ENCODE measurements around the gene CCL26. TPM values are rescaled to one million over a fixed set of nuclear protein-coding genes. Genes with fewer than 3 reads are reported as not detected.

CCL26 gene
- total RNA-seq, 1 donor from 2014 or later = not detected

DNA sequence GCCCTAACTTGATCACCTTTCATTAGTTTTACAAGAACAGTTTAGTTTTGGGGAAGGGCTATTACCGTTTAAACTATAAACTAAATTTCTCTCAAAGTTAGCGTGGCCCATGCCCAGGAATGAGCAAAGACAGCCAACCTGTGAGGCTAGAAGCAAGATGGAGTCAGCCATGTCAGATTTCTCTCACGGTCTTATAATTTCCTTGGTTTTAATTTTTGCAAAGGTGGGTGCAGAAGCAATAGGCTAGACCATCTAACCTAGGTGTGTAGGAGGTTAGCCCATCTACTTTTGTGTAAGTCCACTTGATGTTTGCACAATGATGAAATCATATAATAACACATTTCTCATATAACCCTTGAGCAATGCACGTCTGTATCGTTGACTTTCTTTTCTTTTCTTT lies 32.7 kb upstream of the CCL26 start:
- Mint-ChIP-seq H3K27ac (ENCODE audit: unreplicated experiment) (no peak overlapping the region), H3K36me3 (ENCODE audit: unreplicated experiment) (peaks cover 10% of the 10 kb centered on the region), H3K27me3 (ENCODE audit: unreplicated experiment) (peaks cover 3% of the 10 kb centered on the region)

DNA sequence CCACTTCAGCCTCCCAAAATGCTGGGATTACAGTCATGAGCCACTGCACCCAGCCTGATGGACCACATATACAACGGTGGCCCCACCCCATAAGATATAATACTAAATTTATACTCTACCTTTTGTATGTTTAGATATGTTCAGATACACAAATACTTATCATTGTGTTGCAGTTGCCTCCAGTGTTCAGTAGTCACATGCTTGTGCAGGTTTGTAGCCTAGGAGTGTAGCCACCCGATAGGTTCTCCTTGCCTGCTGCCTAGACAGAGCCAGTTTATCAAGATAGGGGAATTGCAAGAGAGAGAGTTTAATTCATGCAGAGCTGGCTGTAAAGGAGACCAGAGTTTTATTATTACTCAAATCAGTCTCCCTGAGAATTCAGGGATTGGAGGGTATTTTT lies 32.0 kb upstream of the CCL26 start:
- no peak overlapping the region for H3K4me3 Mint-ChIP-seq (ENCODE audit: unreplicated experiment)
- peaks cover 3% of the 10 kb centered on the region for H3K27me3 Mint-ChIP-seq (ENCODE audit: unreplicated experiment)
- peaks cover 10% of the 10 kb centered on the region for H3K36me3 Mint-ChIP-seq (ENCODE audit: unreplicated experiment)
- peaks cover 7% of the 10 kb centered on the region for H3K9me3 Mint-ChIP-seq (ENCODE audit: unreplicated experiment)
- no peaks in the 10 kb centered on the region for H3K4me1 Mint-ChIP-seq (ENCODE audit: low read depth, unreplicated experiment)
- DNase-seq = no peak
- TF ChIP-seq, protein P1, sequence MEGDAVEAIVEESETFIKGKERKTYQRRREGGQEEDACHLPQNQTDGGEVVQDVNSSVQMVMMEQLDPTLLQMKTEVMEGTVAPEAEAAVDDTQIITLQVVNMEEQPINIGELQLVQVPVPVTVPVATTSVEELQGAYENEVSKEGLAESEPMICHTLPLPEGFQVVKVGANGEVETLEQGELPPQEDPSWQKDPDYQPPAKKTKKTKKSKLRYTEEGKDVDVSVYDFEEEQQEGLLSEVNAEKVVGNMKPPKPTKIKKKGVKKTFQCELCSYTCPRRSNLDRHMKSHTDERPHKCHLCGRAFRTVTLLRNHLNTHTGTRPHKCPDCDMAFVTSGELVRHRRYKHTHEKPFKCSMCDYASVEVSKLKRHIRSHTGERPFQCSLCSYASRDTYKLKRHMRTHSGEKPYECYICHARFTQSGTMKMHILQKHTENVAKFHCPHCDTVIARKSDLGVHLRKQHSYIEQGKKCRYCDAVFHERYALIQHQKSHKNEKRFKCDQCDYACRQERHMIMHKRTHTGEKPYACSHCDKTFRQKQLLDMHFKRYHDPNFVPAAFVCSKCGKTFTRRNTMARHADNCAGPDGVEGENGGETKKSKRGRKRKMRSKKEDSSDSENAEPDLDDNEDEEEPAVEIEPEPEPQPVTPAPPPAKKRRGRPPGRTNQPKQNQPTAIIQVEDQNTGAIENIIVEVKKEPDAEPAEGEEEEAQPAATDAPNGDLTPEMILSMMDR (IDR thresholded peaks at IDR 0.05; ENCODE audit: partially characterized antibody, unreplicated experiment) = no peak
- H3K27ac Mint-ChIP-seq (ENCODE audit: unreplicated experiment) = no peak overlapping the region

More for the DNA sequence above, 32.7 kb upstream of the CCL26 start:
- TF ChIP-seq, protein P1 (IDR thresholded peaks at IDR 0.05; ENCODE audit: partially characterized antibody, unreplicated experiment) = no peak
- Mint-ChIP-seq H3K4me1 (ENCODE audit: low read depth, unreplicated experiment) (no peaks in the 10 kb centered on the region), H3K4me3 (ENCODE audit: unreplicated experiment) (no peak overlapping the region), H3K9me3 (ENCODE audit: unreplicated experiment) (peaks cover 7% of the 10 kb centered on the region)
- DNase-seq = no peak

DNA sequence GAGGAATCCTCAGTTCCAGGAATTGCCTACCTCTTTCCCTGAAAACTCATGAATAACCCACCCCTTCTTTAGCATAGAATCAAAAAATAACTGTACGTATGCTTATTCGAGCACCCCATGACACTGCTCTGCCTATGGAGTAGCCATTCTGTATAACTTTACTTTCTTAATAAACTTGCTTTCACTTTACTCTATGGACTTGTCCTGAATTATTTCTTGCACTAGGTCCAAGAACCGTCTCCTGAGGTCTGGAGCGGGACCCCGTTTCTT lies 30.5 kb upstream of the CCL26 start:
- H3K36me3 Mint-ChIP-seq (ENCODE audit: unreplicated experiment) = peaks cover 7% of the 10 kb centered on the region
- no peak overlapping the region for H3K4me3 Mint-ChIP-seq (ENCODE audit: unreplicated experiment)
- no peak for DNase-seq
- H3K4me1 Mint-ChIP-seq (ENCODE audit: low read depth, unreplicated experiment) = no peaks in the 10 kb centered on the region
- H3K9me3 Mint-ChIP-seq (ENCODE audit: unreplicated experiment) = peaks cover 7% of the 10 kb centered on the region
- H3K27me3 Mint-ChIP-seq (ENCODE audit: unreplicated experiment) = peaks cover 3% of the 10 kb centered on the region
- H3K27ac Mint-ChIP-seq (ENCODE audit: unreplicated experiment) = no peak overlapping the region
- TF ChIP-seq, protein P1 (IDR thresholded peaks at IDR 0.05; ENCODE audit: partially characterized antibody, unreplicated experiment) = no peak

DNA sequence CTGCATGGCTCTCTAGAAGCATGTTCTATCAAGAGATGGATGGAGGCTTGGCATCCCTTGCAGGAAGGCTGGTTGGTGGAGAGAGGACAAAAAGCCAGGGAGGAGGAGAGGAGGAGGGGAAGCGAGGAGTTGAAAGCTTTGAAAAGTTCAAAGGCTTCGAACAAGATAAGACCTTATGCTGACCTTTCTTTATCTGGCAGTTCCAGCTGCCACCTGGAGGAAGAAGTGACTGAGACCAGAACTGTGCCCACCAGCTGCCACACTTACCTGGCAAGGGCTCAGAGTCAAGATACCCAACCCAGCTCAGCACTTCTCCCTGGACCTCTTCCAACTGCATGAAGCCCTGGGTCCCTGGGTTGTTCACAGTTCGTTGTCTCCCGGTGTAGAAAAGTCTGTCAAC lies 26.8 kb upstream of the CCL26 start:
- Mint-ChIP-seq H3K27ac (ENCODE audit: unreplicated experiment) (no peak overlapping the region), H3K27me3 (ENCODE audit: unreplicated experiment) (peaks cover 3% of the 10 kb centered on the region), H3K4me1 (ENCODE audit: low read depth, unreplicated experiment) (no peaks in the 10 kb centered on the region), H3K36me3 (ENCODE audit: unreplicated experiment) (no peaks in the 10 kb centered on the region), H3K4me3 (ENCODE audit: unreplicated experiment) (no peak overlapping the region), H3K9me3 (ENCODE audit: unreplicated experiment) (peaks cover 1% of the 10 kb centered on the region)
- no peak for DNase-seq
- TF ChIP-seq, protein P1 (IDR thresholded peaks at IDR 0.05; ENCODE audit: partially characterized antibody, unreplicated experiment) = no peak

DNA sequence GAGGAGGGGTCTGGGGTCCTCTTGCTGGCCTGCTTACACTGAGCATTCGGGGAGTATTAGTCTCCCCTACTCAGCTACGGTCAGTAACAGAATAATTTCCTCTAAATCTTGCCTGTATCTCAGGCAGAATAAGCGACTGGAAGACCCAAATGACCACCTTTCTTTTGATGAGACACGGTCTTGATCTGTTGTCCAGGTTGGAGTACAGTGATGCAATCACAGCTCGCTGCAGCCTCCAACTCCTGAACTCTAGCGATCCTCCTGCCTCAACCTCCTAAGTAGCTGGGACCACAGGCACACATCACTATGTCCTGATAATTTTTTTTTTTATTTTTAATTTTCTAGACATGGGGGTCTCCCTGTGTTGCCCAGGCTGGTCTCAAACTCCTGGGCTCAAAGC lies 24.4 kb upstream of the CCL26 start:
- no peak for DNase-seq
- TF ChIP-seq, protein P1 (IDR thresholded peaks at IDR 0.05; ENCODE audit: partially characterized antibody, unreplicated experiment) = no peak
- H3K27ac Mint-ChIP-seq (ENCODE audit: unreplicated experiment) = no peak overlapping the region
- peaks cover 3% of the 10 kb centered on the region for H3K9me3 Mint-ChIP-seq (ENCODE audit: unreplicated experiment)
- no peak overlapping the region for H3K4me3 Mint-ChIP-seq (ENCODE audit: unreplicated experiment)
- no peaks in the 10 kb centered on the region for H3K36me3 Mint-ChIP-seq (ENCODE audit: unreplicated experiment)
- H3K4me1 Mint-ChIP-seq (ENCODE audit: low read depth, unreplicated experiment) = no peaks in the 10 kb centered on the region
- peaks cover 9% of the 10 kb centered on the region for H3K27me3 Mint-ChIP-seq (ENCODE audit: unreplicated experiment)

Data from glutamatergic neuron (in vitro differentiated cells).